Thoracic aorta (tissue), 2 donors: ENCODE results near the gene PIGQ. TPM values are rescaled to one million over a fixed set of nuclear protein-coding genes. Genes with fewer than 3 reads are reported as not detected.

Experiments used
- ATAC-seq: fragments of 150-250 bp; one replicate; pipeline ENCODE4 v1.8.0; 2017; ENCODE audit warnings: low read depth; ENCODE audit not compliant: insufficient number of reproducible peaks, low FRiP score
- DNase-seq: peaks from one replicate; pipeline ENCODE4 v3.0.0-alpha.2; 2020; ENCODE audit warnings: low spot score
- H3K27ac ChIP-seq, 2 donors: fragments of 200-600 bp; sonication (generic); 1 replicate in 1 of 2; 2 replicates in 1 of 2; pipeline ENCODE4 v1.5.1; 2016; ENCODE audit warnings: mild to moderate bottlenecking in 2 of 2, moderate library complexity in 2 of 2
- H3K27me3 ChIP-seq: fragments of 200-600 bp; sonication (generic); replicated peaks from 2 replicates; pipeline ENCODE4 v1.6.0; 2016; ENCODE audit warnings: mild to moderate bottlenecking; ENCODE audit not compliant: insufficient read depth
- H3K36me3 ChIP-seq: fragments of 200-600 bp; sonication (generic); one replicate; pipeline ENCODE4 v1.5.1; 2016
- H3K4me1 ChIP-seq, 2 donors: fragments of 200-600 bp; sonication (generic); 1 replicate in 1 of 2; 2 replicates in 1 of 2; pipeline versions ENCODE4 v1.5.1 to v1.6.0; 2016; ENCODE audit warnings: low read depth in 2 of 2, mild to moderate bottlenecking in 1 of 2; ENCODE audit not compliant: control insufficient read depth in 1 of 2
- H3K4me3 ChIP-seq: fragments of 200-600 bp; sonication (generic); 2 replicates; pipeline ENCODE4 v1.5.1; 2016; ENCODE audit warnings: mild to moderate bottlenecking
- H3K9me3 ChIP-seq: fragments of 200-600 bp; sonication (generic); 2 replicates; pipeline ENCODE4 v1.5.1; 2016
- total RNA-seq, 2 donors: library from RNA; depleted of rRNA; stranded (reverse); fragments of >200 nt; gene quantifications; one replicate each; pipeline versions ENCODE4 v1.1.0 to v1.2.3, GENCODE V29; 2016
- TF ChIP-seq, protein P1 (sequence below): fragments of 200-600 bp; sonication (generic); IDR thresholded peaks from one replicate; pipeline ENCODE4 v1.5.1; 2019; ENCODE audit warnings: antibody characterized with exemption

Gene PIGQ
- total RNA-seq, 2 donors from 2014 or later: 54.2 to 80.1 TPM

DNA sequence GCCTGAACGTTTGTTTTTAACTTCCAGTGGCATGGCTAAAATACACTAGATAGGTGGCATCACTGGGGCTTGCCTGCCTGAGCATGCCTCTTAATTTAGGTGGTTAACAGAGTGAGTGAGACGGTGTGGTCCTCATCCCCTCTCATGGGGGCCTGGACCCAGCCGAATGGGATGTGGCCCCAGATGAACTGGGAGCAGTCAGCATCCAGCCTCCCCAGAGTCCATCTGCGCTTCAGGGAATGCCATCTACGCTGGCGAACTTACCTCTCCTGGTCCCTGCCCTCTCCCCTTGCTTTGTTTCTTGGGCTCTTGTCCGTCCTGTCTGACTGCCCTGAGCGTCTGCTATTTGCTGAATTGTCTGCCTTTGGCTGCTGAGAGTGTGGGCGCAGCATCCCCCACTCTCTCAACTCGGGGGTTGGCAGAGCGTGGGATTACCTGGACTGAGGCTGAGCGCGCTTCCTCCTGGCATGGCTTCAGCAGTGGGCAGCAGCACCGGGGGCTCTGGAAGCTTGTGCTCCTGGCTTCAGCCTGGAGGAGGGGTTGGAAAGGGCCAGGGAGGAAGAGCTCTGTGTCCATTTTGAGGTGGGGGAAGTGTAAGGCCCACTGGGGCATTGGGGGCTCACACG is 22.2 kb downstream of the PIGQ start:
- no peak overlapping the region for H3K4me3 ChIP-seq
- peaks cover 19 to 39% of the 10 kb centered on the region in 2 donors for H3K4me1 ChIP-seq
- H3K9me3 ChIP-seq: no peaks in the 10 kb centered on the region
- no peak overlapping the region for H3K27ac ChIP-seq
- H3K27me3 ChIP-seq: no peaks in the 10 kb centered on the region
- DNase-seq: no peak
- peaks cover 2% of the 10 kb centered on the region for H3K36me3 ChIP-seq
- ATAC-seq: no peak
- TF ChIP-seq, protein P1, sequence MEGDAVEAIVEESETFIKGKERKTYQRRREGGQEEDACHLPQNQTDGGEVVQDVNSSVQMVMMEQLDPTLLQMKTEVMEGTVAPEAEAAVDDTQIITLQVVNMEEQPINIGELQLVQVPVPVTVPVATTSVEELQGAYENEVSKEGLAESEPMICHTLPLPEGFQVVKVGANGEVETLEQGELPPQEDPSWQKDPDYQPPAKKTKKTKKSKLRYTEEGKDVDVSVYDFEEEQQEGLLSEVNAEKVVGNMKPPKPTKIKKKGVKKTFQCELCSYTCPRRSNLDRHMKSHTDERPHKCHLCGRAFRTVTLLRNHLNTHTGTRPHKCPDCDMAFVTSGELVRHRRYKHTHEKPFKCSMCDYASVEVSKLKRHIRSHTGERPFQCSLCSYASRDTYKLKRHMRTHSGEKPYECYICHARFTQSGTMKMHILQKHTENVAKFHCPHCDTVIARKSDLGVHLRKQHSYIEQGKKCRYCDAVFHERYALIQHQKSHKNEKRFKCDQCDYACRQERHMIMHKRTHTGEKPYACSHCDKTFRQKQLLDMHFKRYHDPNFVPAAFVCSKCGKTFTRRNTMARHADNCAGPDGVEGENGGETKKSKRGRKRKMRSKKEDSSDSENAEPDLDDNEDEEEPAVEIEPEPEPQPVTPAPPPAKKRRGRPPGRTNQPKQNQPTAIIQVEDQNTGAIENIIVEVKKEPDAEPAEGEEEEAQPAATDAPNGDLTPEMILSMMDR: no peak

DNA sequence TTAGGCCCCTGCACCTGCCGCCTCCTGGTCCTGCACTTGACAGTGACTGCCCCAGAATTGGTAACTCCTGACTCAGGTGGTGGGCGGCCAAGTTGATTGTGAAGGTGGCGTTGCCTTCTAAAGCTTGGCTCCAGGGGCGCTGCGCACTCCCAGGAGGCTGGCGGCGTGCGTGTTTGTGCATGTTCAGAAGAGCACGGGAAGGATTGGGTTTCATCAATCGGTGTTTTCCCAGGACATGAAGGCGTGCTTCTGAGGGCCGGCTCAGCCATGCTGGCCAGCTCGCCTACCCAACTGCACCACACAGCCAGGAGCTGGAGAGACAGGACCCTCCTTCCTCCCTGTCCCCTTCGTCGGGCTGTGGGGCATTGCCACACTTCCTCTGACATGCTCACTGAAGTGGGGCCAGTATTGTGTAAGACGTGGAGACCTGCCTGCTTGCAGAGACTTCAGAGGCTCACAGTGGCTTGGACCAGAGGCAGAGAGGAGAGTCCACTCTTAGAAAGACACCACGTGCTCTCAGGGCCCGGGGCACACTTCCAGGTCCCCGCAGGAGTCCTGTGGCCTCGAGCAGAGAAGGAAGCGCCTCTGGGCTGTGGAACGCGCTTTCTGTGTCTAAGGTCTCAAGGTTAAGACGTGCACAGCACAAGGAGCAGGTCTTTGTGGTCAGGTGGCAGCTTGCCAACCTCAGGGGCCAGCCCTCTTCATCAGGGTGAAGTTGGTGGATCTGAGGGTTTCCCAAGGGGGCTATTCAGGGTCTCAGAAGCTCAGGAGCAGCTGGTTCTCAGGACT is 22.9 kb downstream of the PIGQ start:
- no peak for DNase-seq
- TF ChIP-seq, protein P1: no peak
- no peak for ATAC-seq
- Histone ChIP-seq H3K9me3 (no peaks in the 10 kb centered on the region), H3K27me3 (no peaks in the 10 kb centered on the region), H3K36me3 (peaks cover 2% of the 10 kb centered on the region), H3K4me1 (peaks cover 17 to 32% of the 10 kb centered on the region in 2 donors), H3K4me3 (no peak overlapping the region), H3K27ac (no peak overlapping the region)

DNA sequence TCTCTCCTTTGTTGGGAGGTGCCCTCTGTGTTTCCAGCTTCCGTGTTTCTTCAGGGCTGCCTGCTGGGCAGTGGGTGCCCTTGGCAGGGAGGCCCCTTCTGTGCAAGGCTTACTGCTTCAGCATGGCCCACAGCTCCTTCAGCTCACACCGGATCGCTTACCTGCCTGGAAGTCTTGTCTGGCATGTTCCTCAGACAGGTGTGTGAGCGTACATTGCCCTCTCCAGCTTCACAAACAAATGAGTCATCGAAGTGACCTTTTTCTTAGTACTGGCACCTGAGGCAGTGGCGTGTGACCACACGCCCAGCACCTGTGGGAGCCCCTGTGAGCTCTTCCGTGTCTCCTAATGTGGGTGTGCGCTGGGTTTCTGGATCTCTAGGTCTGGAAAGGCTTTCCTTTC is 23.6 kb downstream of the PIGQ start:
- Histone ChIP-seq H3K27ac (no peak overlapping the region), H3K27me3 (no peaks in the 10 kb centered on the region), H3K4me3 (no peak overlapping the region), H3K9me3 (no peaks in the 10 kb centered on the region), H3K4me1 (peaks cover 10 to 25% of the 10 kb centered on the region in 2 donors), H3K36me3 (peaks cover 2% of the 10 kb centered on the region)
- DNase-seq (no peak), ATAC-seq (no peak)
- TF ChIP-seq, protein P1: no peak

DNA sequence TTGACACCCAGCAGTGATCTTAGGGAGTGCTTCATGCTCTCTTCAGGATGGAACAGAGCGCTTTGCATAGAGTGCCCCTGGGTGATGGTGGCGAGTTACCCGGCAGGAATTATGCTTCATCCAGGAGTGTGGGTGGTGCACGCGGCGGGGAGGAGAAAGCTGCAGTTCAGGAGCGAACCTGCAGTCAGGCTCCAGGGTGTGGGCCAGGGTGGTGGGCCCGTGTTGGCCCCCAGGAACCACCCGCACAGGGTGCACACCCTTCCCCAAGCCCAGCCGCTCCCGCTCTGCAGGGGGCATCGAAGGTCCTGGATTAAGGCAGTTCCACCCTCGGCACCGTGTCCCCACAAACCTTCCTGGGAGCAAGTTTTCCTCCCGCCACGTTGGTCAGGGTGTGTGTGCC is 24.0 kb downstream of the PIGQ start:
- ATAC-seq (no peak), DNase-seq (no peak)
- Histone ChIP-seq H3K4me3 (no peak overlapping the region), H3K36me3 (peaks cover 2% of the 10 kb centered on the region), H3K4me1 (peaks cover 10 to 24% of the 10 kb centered on the region in 2 donors), H3K27me3 (no peaks in the 10 kb centered on the region), H3K9me3 (no peaks in the 10 kb centered on the region), H3K27ac (no peak overlapping the region)
- TF ChIP-seq, protein P1: no peak

DNA sequence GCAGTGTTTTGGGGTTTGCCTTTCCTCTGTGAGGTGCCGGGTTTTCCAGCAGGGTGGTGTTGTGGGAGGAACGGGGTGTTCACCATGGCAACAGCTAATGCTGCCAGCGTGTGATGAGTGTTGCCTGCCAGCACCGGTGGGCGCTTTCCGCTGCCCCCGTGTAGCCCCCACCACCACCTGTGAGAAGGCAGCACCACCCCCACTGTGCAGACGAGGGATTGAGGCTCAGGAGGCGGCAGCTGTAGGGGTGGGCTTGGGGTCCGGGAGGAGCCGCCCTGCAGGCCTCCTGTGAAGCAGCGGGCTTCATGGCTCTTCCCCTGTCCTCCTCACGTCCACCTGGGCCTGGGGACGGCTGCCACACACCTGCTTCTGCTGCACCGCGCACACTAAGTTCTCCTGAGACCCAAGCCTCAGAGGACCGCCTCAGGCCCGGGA is 25.3 kb downstream of the PIGQ start:
- H3K27ac ChIP-seq: no peak overlapping the region
- peaks cover 10 to 24% of the 10 kb centered on the region in 2 donors for H3K4me1 ChIP-seq
- TF ChIP-seq, protein P1: no peak
- DNase-seq: no peak
- no peaks in the 10 kb centered on the region for H3K27me3 ChIP-seq
- H3K9me3 ChIP-seq: no peaks in the 10 kb centered on the region
- ATAC-seq: no peak
- H3K4me3 ChIP-seq: no peak overlapping the region
- peaks cover 2% of the 10 kb centered on the region for H3K36me3 ChIP-seq
